Smooth muscle cell (in vitro differentiated cells): ENCODE results near the gene GPD2. TPM values are rescaled to one million over a fixed set of nuclear protein-coding genes. Genes with fewer than 3 reads are reported as not detected.

ENCODE experiments used
- DNase-seq: peaks from one replicate; lab custom pipeline; 2025; ENCODE audit not compliant: unreplicated experiment; lab: John Stamatoyannopoulos, UW
- H2AFZ ChIP-seq: fragments of 200-600 bp; sonication (generic); 2 replicates; pipeline ENCODE4 v1.6.0; 2016; ENCODE audit warnings: antibody characterized with exemption, low read depth, mild to moderate bottlenecking
- H3F3A ChIP-seq: fragments of 200-600 bp; sonication (generic); 2 replicates; pipeline ENCODE4 v1.6.0; 2017; ENCODE audit warnings: antibody characterized with exemption, low read depth
- H3K27ac ChIP-seq: fragments of 200-600 bp; sonication (generic); 2 replicates; pipeline ENCODE4 v1.5.1; 2016; ENCODE audit warnings: low read depth, mild to moderate bottlenecking
- H3K27me3 ChIP-seq: fragments of 200-600 bp; sonication (generic); 2 replicates; pipeline ENCODE4 v1.6.1; 2016; ENCODE audit warnings: low read depth, mild to moderate bottlenecking
- H3K36me3 ChIP-seq: fragments of 200-600 bp; sonication (generic); 2 replicates; pipeline ENCODE4 v1.5.1; 2016; ENCODE audit warnings: low read depth
- H3K4me1 ChIP-seq: fragments of 200-600 bp; sonication (generic); 2 replicates; pipeline ENCODE4 v1.5.1; 2016; ENCODE audit warnings: low read depth
- H3K4me2 ChIP-seq: fragments of 200-600 bp; sonication (generic); 2 replicates; pipeline ENCODE4 v1.6.0; 2016; ENCODE audit warnings: mild to moderate bottlenecking
- H3K4me3 ChIP-seq: fragments of 200-600 bp; sonication (generic); 2 replicates; pipeline ENCODE4 v1.5.1; 2016; ENCODE audit warnings: mild to moderate bottlenecking
- H3K79me2 ChIP-seq: fragments of 200-600 bp; sonication (generic); 2 replicates; pipeline ENCODE4 v1.6.0; 2016; ENCODE audit warnings: low read depth, mild to moderate bottlenecking
- H3K9ac ChIP-seq: fragments of 200-600 bp; sonication (generic); 2 replicates; pipeline ENCODE4 v1.6.0; 2016; ENCODE audit warnings: low read depth
- H3K9me3 ChIP-seq: fragments of 200-600 bp; sonication (generic); replicated peaks from 2 replicates; pipeline ENCODE4 v1.5.1; 2016; ENCODE audit warnings: low read depth
- H4K20me1 ChIP-seq: fragments of 200-600 bp; sonication (generic); 2 replicates; pipeline ENCODE4 v1.6.0; 2016; ENCODE audit warnings: low read depth
- CTCF ChIP-seq: fragments of 200-600 bp; sonication (generic); IDR thresholded peaks from 2 replicates; pipeline ENCODE4 v1.5.1; 2017; ENCODE audit warnings: borderline replicate concordance, mild to moderate bottlenecking, antibody characterized with exemption; ENCODE audit not compliant: insufficient read depth, poor library complexity, severe bottlenecking
- WGBS: methylation state at CpG from one replicate; pipeline ENCODE4 v1.1.7; 2016; ENCODE audit warnings: low lambda C conversion rate; 5-methylcytosine and 5-hydroxymethylcytosine counted together
- polyA plus RNA-seq: library from polyadenylated mRNA; unstranded; fragments of >200 nt; fragmentation: Nextera tagmentation; extraction: Ambion mirVana; gene quantifications from 2 replicates; pipeline ENCODE4 v1.2.1, GENCODE V29; 2016
- total RNA-seq: library from RNA; depleted of rRNA; stranded (reverse); fragments of >200 nt; gene quantifications from 2 replicates; pipeline ENCODE4 v1.2.3, GENCODE V29; 2014

The GPD2 gene
- total and polyA plus RNA-seq, 2 experiments from 2014 or later, result 5.6 to 25.8 TPM

DNA sequence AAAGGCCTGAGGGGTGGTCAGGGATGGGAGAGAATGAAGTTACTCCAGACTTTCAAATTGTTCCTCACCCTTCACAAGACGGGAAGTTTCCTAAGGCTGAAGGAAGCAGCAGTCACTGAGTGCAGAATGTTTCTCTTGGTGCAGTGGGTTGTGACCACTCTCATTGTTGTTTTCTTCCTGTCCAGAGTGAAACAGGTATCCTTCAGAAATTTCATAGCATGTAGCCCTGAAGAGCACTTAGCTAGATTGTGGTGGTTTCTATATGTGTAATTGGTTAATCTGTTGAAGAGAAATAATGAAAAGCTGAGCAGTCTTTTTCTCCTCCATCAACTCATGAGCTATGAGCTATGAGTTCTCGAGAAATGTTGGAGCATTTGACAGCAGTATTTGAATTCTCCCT, 96.8 kb downstream of the GPD2 start:
- no peaks in the 10 kb centered on the region for H3F3A ChIP-seq
- H3K27ac ChIP-seq, result no peak overlapping the region
- no peak overlapping the region for H3K4me2 ChIP-seq
- no peak for DNase-seq
- H3K27me3 ChIP-seq, result no peaks in the 10 kb centered on the region
- 94% methylated on average over 2 of the region's 2 CpGs for WGBS
- H2AFZ ChIP-seq, result no peak overlapping the region
- no peaks in the 10 kb centered on the region for H3K9me3 ChIP-seq
- H3K4me3 ChIP-seq, result no peak overlapping the region
- no peaks in the 10 kb centered on the region for H3K36me3 ChIP-seq
- H3K4me1 ChIP-seq, result no peaks in the 10 kb centered on the region
- H3K79me2 ChIP-seq, result no peaks in the 10 kb centered on the region
- H4K20me1 ChIP-seq, result no peaks in the 10 kb centered on the region
- no peak for TF ChIP-seq CTCF
- H3K9ac ChIP-seq, result no peak overlapping the region

DNA sequence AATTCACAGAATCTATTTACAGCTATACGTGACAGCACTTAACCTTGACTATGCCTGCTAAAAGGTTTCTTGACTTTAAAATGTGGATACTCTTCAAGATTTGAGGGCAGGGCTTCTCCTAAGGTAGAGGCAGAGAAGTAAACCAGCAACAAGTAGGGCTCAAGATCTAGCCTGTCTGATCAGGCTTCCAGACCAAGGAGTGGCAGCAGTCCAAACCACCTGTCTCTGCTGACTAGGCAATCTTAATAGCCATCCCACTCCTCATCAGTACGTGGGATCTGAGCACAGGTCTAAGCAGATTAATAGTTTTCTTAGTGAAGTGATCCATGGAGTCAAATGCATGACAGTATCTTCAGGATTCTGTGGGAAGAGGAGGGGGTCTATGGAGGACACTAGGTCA, 100.4 kb downstream of the GPD2 start:
- H3K36me3 ChIP-seq, result no peaks in the 10 kb centered on the region
- H3K4me2 ChIP-seq, result no peak overlapping the region
- no peak overlapping the region for H3K9ac ChIP-seq
- no peak overlapping the region for H2AFZ ChIP-seq
- 98% methylated on average over 2 of the region's 2 CpGs for WGBS
- H3K4me3 ChIP-seq, result no peak overlapping the region
- no peaks in the 10 kb centered on the region for H3K9me3 ChIP-seq
- TF ChIP-seq CTCF, result no peak
- H3K27me3 ChIP-seq, result no peaks in the 10 kb centered on the region
- DNase-seq, result no peak
- no peaks in the 10 kb centered on the region for H4K20me1 ChIP-seq
- H3K79me2 ChIP-seq, result no peaks in the 10 kb centered on the region
- no peaks in the 10 kb centered on the region for H3F3A ChIP-seq
- no peaks in the 10 kb centered on the region for H3K4me1 ChIP-seq
- no peak overlapping the region for H3K27ac ChIP-seq

DNA sequence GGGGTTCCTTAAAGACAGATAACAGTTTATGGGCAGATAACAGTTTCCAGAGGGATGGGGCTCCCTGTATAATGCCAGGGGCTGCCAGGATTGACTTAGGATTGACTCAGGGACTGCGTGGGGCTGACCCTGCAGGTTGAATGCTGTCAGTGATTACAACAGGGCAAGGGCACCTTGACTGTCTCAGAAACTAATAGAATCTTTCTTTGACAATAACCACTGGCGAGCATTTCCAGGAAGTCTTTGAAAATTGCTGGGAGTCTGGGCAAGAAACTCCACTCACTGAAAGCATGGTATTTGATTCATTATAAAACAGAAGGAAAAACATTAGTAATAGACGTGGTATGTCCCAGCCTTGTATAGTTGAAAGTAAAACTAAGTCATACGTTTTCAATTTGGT, 101.0 kb downstream of the GPD2 start:
- H3K9ac ChIP-seq, result no peak overlapping the region
- H2AFZ ChIP-seq, result no peak overlapping the region
- no peak overlapping the region for H3K4me3 ChIP-seq
- H3K4me2 ChIP-seq, result no peak overlapping the region
- H3K36me3 ChIP-seq, result no peaks in the 10 kb centered on the region
- no peaks in the 10 kb centered on the region for H3F3A ChIP-seq
- no peaks in the 10 kb centered on the region for H3K9me3 ChIP-seq
- 83% methylated on average over 4 of the region's 4 CpGs for WGBS
- DNase-seq, result no peak
- no peak overlapping the region for H3K27ac ChIP-seq
- no peaks in the 10 kb centered on the region for H3K27me3 ChIP-seq
- no peaks in the 10 kb centered on the region for H3K79me2 ChIP-seq
- no peaks in the 10 kb centered on the region for H3K4me1 ChIP-seq
- no peaks in the 10 kb centered on the region for H4K20me1 ChIP-seq
- no peak for TF ChIP-seq CTCF

DNA sequence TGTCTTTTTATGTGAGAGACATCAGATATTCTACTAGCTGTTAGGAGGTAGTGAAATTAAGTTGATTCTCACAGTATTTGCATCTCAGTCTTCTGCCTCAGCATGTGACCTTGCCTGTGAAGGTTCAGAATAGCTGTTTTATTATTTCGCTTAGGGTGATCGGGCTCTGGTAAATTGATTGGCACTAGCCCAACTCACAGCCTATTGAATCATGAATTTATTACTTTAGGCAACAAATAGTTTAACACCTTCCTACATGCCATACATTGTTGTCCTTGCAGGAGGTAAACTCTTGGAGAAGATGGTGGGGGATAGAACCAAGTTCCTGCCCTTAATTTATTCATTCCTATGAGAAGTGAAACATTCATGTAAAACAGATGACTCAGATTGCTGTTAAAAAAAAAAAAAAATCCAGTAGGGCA, 101.9 kb downstream of the GPD2 start:
- Histone ChIP-seq H3K36me3 (no peaks in the 10 kb centered on the region), H3K4me3 (no peak overlapping the region), H4K20me1 (no peaks in the 10 kb centered on the region), H3K4me1 (no peaks in the 10 kb centered on the region), H3K79me2 (no peaks in the 10 kb centered on the region), H3K9me3 (no peaks in the 10 kb centered on the region), H3K27ac (no peak overlapping the region), H2AFZ (no peak overlapping the region), H3K4me2 (no peak overlapping the region), H3K27me3 (no peaks in the 10 kb centered on the region), H3F3A (no peaks in the 10 kb centered on the region), H3K9ac (no peak overlapping the region)
- DNase-seq, result no peak
- 90% methylated on average over 2 of the region's 2 CpGs for WGBS
- no peak for TF ChIP-seq CTCF
